B cell (primary cell): Measurements from ENCODE around the gene SNRNP70. TPM values are rescaled to one million over a fixed set of nuclear protein-coding genes. Genes with fewer than 3 reads are reported as not detected.

Experiments used
- ATAC-seq: fragments of 200-7000 bp; cut with Tn5 transposase; one replicate; pipeline ENCODE4 v1.10.0; 2021; ENCODE audit warnings: low read depth, mild to moderate bottlenecking, moderate number of reproducible peaks, moderate library complexity
- CTCF ChIA-PET: fragments of 350-600 bp; sonication (Branson Sonifier 250); formaldehyde crosslinking; loops from one replicate; lab custom pipeline; 2021; ENCODE audit warnings: antibody characterized with exemption, inconsistent platforms; lab: Charles Lee
- POLR2A ChIA-PET: fragments of 350-600 bp; sonication (Branson Sonifier 250); formaldehyde crosslinking; loops from one replicate; lab custom pipeline; 2021; ENCODE audit warnings: antibody characterized with exemption; lab: Charles Lee
- DNase-seq: peaks from one replicate; pipeline ENCODE4 v3.0.0; 2013
- H2AFZ ChIP-seq: 2 replicates; pipeline ENCODE4 v1.6.1; 2012; ENCODE audit warnings: mild to moderate bottlenecking, low read depth, low read length; ENCODE audit not compliant: insufficient read depth, poor library complexity, severe bottlenecking
- H3K27ac ChIP-seq, 2 donors: 1 replicate in 1 of 2; 2 replicates in 1 of 2; pipeline ENCODE4 v1.5.1; 2012 to 2013; ENCODE audit warnings: low read length in 2 of 2, mild to moderate bottlenecking in 2 of 2, moderate library complexity in 1 of 2
- H3K27me3 ChIP-seq, 4 experiments: fragments of 200-600 bp in 1 of 4; sonication (generic) in 1 of 4; replicated peaks in 1 of 4; 1 replicate in 2 of 4; 2 replicates in 2 of 4; pipeline versions ENCODE4 v1.6.1 to v1.7.0; 2013 to 2016; ENCODE audit warnings: low read length in 3 of 4, mild to moderate bottlenecking in 2 of 4, mixed read lengths in 1 of 4, moderate library complexity in 1 of 4; ENCODE audit not compliant: insufficient read depth in 4 of 4, control insufficient read depth in 3 of 4; ENCODE audit errors: control extremely low read depth in 1 of 4
- H3K36me3 ChIP-seq, 2 experiments: replicated peaks in 1 of 2; 1 replicate in 1 of 2; 2 replicates in 1 of 2; pipeline versions ENCODE4 v1.6.1 to v1.7.1; 2013; ENCODE audit warnings: low read length in 1 of 2; ENCODE audit not compliant: insufficient read depth in 2 of 2, control insufficient read depth in 1 of 2; ENCODE audit errors: control extremely low read depth in 1 of 2, extremely low read depth in 1 of 2
- H3K4me1 ChIP-seq, 2 donors: fragments of 200-600 bp in 1 of 2; sonication (generic) in 1 of 2; 1 replicate in 1 of 2; 2 replicates in 1 of 2; pipeline versions ENCODE4 v1.5.1 to v1.6.1; 2013 to 2017; ENCODE audit warnings: low read length in 2 of 2; ENCODE audit not compliant: control insufficient read depth in 2 of 2, insufficient read depth in 2 of 2
- H3K4me2 ChIP-seq: replicated peaks from 2 replicates; pipeline ENCODE3; 2012; ENCODE audit warnings: mild to moderate bottlenecking, low read depth, low read length; ENCODE audit not compliant: poor library complexity, severe bottlenecking
- H3K4me3 ChIP-seq, 5 experiments: fragments of 200-600 bp in 1 of 5; sonication (generic) in 1 of 5; 1 replicate in 3 of 5; 2 replicates in 2 of 5; pipeline versions ENCODE4 v1.5.1 to v1.7.0; 2011 to 2016; ENCODE audit warnings: low read length in 4 of 5, mild to moderate bottlenecking in 4 of 5, low read depth in 2 of 5, control low read depth in 1 of 5, moderate library complexity in 1 of 5; ENCODE audit not compliant: insufficient read depth in 1 of 5; ENCODE audit errors: control extremely low read depth in 1 of 5, extremely low read depth in 1 of 5
- H3K79me2 ChIP-seq: fragments of 200-600 bp; sonication (generic); one replicate; pipeline ENCODE4 v1.6.0; 2016; ENCODE audit warnings: low read length; ENCODE audit not compliant: control insufficient read depth, insufficient read depth
- H3K9ac ChIP-seq: fragments of 200-600 bp; sonication (generic); 2 replicates; pipeline ENCODE4 v1.6.1; 2017; ENCODE audit warnings: mild to moderate bottlenecking, low read length, moderate library complexity
- H3K9me3 ChIP-seq, 3 donors: one replicate each; pipeline versions ENCODE4 v1.6.1 to v1.7.1; 2013; ENCODE audit warnings: low read length in 2 of 3; ENCODE audit not compliant: control insufficient read depth in 2 of 3, insufficient read depth in 1 of 3; ENCODE audit errors: control extremely low read depth in 1 of 3
- H4K20me1 ChIP-seq: 2 replicates; pipeline ENCODE4 v1.6.0; 2012; ENCODE audit warnings: mild to moderate bottlenecking, low read length; ENCODE audit not compliant: insufficient read depth, control insufficient read depth, poor library complexity, severe bottlenecking
- H3K27ac Mint-ChIP-seq: one replicate; pipeline ENCODE4 v1.8.0; 2021; ENCODE audit warnings: mixed read lengths
- H3K27me3 Mint-ChIP-seq: one replicate; pipeline ENCODE4 v1.8.0; 2021; ENCODE audit warnings: mixed read lengths
- H3K4me1 Mint-ChIP-seq: one replicate; pipeline ENCODE4 v1.8.0; 2021; ENCODE audit warnings: mixed read lengths
- H3K4me3 Mint-ChIP-seq: one replicate; pipeline ENCODE4 v1.8.0; 2021; ENCODE audit warnings: mixed read lengths
- H3K9me3 Mint-ChIP-seq: one replicate; pipeline ENCODE4 v1.8.0; 2022; ENCODE audit warnings: mixed read lengths; ENCODE audit not compliant: insufficient read depth
- EZH2 ChIP-seq: IDR thresholded peaks from 2 replicates; pipeline ENCODE4 v1.6.1; 2012; ENCODE audit warnings: borderline replicate concordance, low read depth, mild to moderate bottlenecking, moderate library complexity, low read length; ENCODE audit not compliant: insufficient read depth, poor library complexity, severe bottlenecking
- WGBS: methylation state at CpG from one replicate; pipeline ENCODE4 v1.1.5; 2013; ENCODE audit warnings: missing lambda C conversion rate; ENCODE audit not compliant: insufficient coverage; 5-methylcytosine and 5-hydroxymethylcytosine counted together
- intact Hi-C: fragments of 100-400 bp; cut with micrococcal nuclease; formaldehyde crosslinking; loops from one replicate; pipeline ENCODE4 v1.10.0; 2022
- polyA plus RNA-seq: library from polyadenylated mRNA; depleted of rRNA; stranded (reverse); fragments of >200 nt; gene quantifications from 2 replicates; pipeline ENCODE4 v1.2.3, GENCODE V29; 2012
- total RNA-seq, 2 donors: library from RNA; stranded (reverse); fragments of 120-200 nt in 1 of 2; gene quantifications; 1 replicate in 1 of 2; 2 replicates in 1 of 2; pipeline versions ENCODE4 v1.2.3 to v1.2.4, GENCODE V29; 2013 to 2022
- TF ChIP-seq, protein P1 (sequence below): fragments of 200-600 bp; IDR thresholded peaks from one replicate; pipeline ENCODE4 v1.8.0; 2022; ENCODE audit warnings: antibody characterized with exemption, mild to moderate bottlenecking

SNRNP70 gene
- total and polyA plus RNA-seq, 2 donors (not counting 1 experiment from before 2014, with no cell fraction given), result 598 to 954 TPM

DNA sequence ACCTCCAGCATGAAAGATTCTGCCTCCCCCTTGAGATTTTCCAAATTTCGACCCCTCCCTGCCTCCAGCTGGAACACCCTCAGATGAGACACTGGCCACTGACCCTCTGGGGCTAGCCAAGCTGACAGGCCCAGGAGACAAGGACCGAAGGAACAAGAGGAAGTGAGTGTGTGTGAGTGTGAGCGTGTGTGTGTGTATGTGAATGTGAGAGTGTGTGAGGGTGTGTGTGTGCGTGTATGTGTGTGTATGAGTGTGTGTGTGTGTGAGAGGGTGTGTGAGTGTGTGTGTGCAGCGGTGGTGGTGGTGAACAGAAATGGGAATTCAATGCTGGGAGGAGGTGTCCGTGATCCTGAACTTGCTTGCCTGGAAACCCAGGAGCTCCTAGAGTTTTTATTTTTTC is 56.1 kb downstream of the SNRNP70 start:
- intact Hi-C loops, result loop anchor here (10.0 kb wide), 1 partner anchor 63 kb away; no protein-coding TSS in a partner anchor
- Mint-ChIP-seq H3K27ac (no peak overlapping the region), H3K4me1 (peaks cover 10% of the 10 kb centered on the region), H3K4me3 (no peak overlapping the region), H3K27me3 (peaks cover 37% of the 10 kb centered on the region), H3K9me3 (no peaks in the 10 kb centered on the region)
- 66% methylated on average over 4 of the region's 6 CpGs for WGBS
- no peak for DNase-seq
- no peaks in the 10 kb centered on the region for H3K36me3 ChIP-seq
- ChIA-PET CTCF (no interaction called here), POLR2A (no interaction called here)
- H3K4me1 ChIP-seq, result peaks cover 15 to 17% of the 10 kb centered on the region in 2 donors
- H2AFZ ChIP-seq, result no peak overlapping the region
- H4K20me1 ChIP-seq, result no peaks in the 10 kb centered on the region
- H3K4me3 ChIP-seq, result no peak overlapping the region
- H3K27me3 ChIP-seq, result peaks cover 0 to 43% (median 10%) of the 10 kb centered on the region in 4 experiments
- H3K9me3 ChIP-seq, result peaks cover 0 to 16% (median 0%) of the 10 kb centered on the region in 3 donors
- no peaks in the 10 kb centered on the region for H3K79me2 ChIP-seq
- no peak overlapping the region for H3K4me2 ChIP-seq
- TF ChIP-seq EZH2, result no peak
- TF ChIP-seq, protein P1, sequence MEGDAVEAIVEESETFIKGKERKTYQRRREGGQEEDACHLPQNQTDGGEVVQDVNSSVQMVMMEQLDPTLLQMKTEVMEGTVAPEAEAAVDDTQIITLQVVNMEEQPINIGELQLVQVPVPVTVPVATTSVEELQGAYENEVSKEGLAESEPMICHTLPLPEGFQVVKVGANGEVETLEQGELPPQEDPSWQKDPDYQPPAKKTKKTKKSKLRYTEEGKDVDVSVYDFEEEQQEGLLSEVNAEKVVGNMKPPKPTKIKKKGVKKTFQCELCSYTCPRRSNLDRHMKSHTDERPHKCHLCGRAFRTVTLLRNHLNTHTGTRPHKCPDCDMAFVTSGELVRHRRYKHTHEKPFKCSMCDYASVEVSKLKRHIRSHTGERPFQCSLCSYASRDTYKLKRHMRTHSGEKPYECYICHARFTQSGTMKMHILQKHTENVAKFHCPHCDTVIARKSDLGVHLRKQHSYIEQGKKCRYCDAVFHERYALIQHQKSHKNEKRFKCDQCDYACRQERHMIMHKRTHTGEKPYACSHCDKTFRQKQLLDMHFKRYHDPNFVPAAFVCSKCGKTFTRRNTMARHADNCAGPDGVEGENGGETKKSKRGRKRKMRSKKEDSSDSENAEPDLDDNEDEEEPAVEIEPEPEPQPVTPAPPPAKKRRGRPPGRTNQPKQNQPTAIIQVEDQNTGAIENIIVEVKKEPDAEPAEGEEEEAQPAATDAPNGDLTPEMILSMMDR, result no peak
- no peak overlapping the region for H3K27ac ChIP-seq
- no peak overlapping the region for H3K9ac ChIP-seq
- no peak for ATAC-seq

DNA sequence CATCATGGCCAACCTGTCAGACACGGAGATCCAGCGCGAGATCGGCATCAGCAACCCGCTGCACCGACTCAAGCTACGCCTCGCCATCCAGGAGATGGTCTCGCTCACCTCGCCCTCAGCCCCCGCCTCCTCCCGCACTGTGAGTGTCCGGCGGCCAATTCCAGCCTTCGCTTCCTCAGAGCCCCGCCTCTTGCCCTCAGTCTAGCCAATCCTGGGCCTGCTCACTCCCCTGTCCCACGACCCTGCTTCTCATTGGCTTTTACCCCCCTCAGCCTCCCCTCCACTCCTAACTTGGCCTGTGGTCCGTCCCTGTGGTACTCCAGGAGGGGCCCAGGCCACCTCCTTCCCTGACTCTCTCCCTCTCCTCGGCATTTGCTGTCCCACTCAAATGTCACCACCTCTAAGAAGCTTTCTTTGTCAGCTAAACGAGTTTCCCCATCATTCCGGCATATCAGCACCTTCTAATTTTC is 57.6 kb downstream of the SNRNP70 start:
- no peaks in the 10 kb centered on the region for H3K9me3 Mint-ChIP-seq
- POLR2A ChIA-PET, result interaction anchor here (0.7 kb wide), 1 partner anchor 23 kb away, joined by 3 read pairs; no protein-coding TSS in a partner anchor

More for the DNA sequence above, 57.6 kb downstream of the SNRNP70 start:
- Histone ChIP-seq H3K36me3 (no peaks in the 10 kb centered on the region), H4K20me1 (no peaks in the 10 kb centered on the region), H2AFZ (peak overlapping the region; percentile 75), H3K9me3 (peaks cover 0 to 16% (median 0%) of the 10 kb centered on the region in 3 donors), H3K4me3 (peak overlapping the region in 4 of 5 experiments; percentile 2 to 33 (median 14)), H3K4me2 (peak overlapping the region; percentile 69), H3K27me3 (peaks cover 0 to 46% (median 14%) of the 10 kb centered on the region in 4 experiments), H3K27ac (no peak overlapping the region), H3K79me2 (no peaks in the 10 kb centered on the region), H3K9ac (no peak overlapping the region), H3K4me1 (peaks cover 15 to 17% of the 10 kb centered on the region in 2 donors)
- peak overlapping the region; percentile 32 for H3K27ac Mint-ChIP-seq
- TF ChIP-seq, protein P1, result no peak
- no peak for TF ChIP-seq EZH2
- ATAC-seq (peak; percentile 83), DNase-seq (peak; percentile 64)
- H3K27me3 Mint-ChIP-seq, result peaks cover 38% of the 10 kb centered on the region
- H3K4me3 Mint-ChIP-seq, result peak overlapping the region; percentile 80
- intact Hi-C loops, result loop anchor here (10.0 kb wide), 1 partner anchor 62 kb away; no protein-coding TSS in a partner anchor
- 4% methylated on average over 21 of the region's 21 CpGs for WGBS
- CTCF ChIA-PET, result interaction anchor here (0.7 to 5.2 kb wide), 3 partner anchors 46 to 84 kb away, joined by 3 to 44 read pairs (median 3); no protein-coding TSS in a partner anchor
- peaks cover 12% of the 10 kb centered on the region for H3K4me1 Mint-ChIP-seq
